GM19455 (cell line): ENCODE data around the gene DNAJC17.

Source experiments
- ATAC-seq: cut with Tn5 transposase; IDR thresholded peaks from one replicate; pipeline ENCODE4 v1.9.1; 2021; ENCODE audit not compliant: unreplicated experiment

DNAJC17 gene

DNA sequence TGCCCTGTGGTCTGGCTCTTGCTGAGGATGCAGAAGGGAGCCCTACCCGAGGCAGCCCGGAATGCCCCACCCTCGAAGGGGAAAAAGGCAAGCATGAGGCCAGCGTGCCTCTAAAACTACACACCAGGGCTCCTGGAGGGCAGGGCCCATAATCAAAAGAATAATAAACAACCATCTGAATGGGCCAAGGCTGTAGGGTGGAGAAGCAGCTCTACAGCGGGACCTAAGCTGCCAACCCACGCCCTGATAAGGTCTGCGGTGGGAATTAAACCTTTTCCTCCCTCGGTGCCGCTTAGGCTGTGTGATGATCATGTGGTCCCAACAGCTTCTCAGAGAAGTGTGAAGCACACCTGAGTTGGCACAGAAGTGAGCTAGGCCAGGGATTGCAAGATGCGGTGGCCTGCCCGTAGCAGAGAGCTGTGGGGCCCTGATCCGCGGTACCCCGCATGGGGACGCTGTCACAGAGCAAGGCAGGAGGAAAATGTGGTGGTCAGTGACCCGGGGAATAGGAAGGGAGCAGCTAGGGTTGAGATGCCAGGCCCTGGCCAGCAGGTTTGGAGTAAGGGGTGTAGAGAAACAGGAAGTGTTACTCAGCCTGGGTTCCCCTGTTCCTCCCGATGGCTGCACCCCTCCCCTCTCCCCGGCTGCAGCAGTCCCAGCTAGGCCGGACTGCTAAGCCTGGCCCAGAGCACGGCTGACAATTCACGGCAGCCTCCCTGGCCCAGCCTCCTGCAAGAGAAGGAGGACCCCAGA, 38.6 kb downstream of the DNAJC17 start:
- ATAC-seq = no peak

- ATAC-seq = no peak
These were observed 39.3 kb downstream of the DNAJC17 start for GRCh38 chr15:40767838-40768500.

GRCh38 chr15:40766906-40767837, 40.1 kb downstream of the DNAJC17 start:
- no peak for ATAC-seq

DNA sequence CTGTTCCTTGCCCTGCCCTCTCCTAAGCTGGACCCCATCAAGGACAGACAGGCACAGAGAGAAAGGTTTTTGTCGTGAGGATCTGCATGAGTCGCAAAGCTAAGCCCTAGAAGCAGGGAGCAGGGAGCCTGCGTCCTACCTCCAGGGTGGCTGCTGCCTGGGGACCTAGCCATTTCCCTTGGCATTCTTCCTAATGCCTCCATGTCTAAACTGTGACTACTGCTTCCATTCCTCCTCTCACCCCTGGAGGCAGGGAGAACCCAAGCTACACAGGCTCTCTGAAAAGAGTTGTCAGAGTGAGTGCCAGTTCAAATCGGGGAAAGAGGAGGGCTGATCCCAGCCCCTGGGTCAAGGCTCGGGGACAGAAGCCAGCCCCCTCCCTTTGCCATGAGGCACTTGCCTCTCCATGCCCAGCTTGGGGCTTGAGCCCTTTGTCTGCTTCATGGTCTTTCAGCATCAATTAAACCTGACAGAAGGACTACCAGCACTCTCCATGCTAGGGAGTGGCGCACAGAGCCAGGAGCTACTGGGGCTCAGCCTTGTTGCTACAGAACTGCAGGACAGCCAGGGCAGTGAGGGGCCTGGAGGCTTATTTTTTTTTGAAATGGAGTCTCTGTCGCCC, 41.0 kb downstream of the DNAJC17 start:
- ATAC-seq = no peak

- no peak for ATAC-seq
These were observed 42.6 kb downstream of the DNAJC17 start for GRCh38 chr15:40764629-40765103.

DNA sequence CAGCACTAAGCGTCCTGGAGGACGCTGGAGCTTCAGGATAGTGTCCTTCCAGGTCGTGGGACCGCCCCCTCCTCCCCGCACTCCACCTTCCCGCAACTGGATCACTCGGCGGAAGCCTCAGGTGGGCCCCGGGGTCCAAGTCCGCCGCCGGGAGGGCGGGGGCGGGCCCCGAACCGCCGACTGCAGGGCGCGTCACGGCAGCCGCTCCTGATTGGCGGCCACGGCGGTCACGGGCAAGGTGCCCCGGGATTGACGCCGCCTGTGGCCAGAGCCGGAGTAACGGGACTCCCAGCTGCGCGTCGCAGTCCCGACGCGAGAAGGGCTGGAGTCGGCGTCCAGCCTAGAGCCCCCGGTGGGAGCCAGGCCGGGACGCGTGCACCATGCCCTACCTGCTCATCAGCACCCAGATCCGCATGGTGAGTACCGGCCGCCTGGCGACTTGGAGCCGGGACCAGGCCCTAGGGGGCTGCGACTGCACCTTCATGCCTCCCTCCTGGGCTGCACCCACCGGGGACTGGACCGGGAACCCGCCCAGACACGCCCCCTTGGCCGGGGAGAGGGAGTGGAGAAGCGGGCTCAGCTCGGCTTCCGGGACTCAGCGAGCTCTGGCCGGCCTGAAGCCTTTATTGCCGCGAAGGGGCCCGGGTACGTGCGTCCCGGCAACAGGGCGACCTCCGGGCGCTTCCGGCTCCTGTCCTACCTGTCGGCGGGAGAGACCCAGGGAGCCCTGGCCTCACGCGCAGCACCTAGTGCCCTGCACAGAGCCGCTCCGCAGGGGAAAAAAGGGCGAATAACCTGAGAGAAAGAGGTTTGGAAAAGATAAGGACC, 43.3 kb downstream of the DNAJC17 start, which contains the start of gene GCHFR:
GCHFR (plus strand) TSS at position 268 of the 828 bp plus-strand sequence; CDS start at position 381, 113 bp downstream.
- peak; percentile 63 for ATAC-seq

DNA sequence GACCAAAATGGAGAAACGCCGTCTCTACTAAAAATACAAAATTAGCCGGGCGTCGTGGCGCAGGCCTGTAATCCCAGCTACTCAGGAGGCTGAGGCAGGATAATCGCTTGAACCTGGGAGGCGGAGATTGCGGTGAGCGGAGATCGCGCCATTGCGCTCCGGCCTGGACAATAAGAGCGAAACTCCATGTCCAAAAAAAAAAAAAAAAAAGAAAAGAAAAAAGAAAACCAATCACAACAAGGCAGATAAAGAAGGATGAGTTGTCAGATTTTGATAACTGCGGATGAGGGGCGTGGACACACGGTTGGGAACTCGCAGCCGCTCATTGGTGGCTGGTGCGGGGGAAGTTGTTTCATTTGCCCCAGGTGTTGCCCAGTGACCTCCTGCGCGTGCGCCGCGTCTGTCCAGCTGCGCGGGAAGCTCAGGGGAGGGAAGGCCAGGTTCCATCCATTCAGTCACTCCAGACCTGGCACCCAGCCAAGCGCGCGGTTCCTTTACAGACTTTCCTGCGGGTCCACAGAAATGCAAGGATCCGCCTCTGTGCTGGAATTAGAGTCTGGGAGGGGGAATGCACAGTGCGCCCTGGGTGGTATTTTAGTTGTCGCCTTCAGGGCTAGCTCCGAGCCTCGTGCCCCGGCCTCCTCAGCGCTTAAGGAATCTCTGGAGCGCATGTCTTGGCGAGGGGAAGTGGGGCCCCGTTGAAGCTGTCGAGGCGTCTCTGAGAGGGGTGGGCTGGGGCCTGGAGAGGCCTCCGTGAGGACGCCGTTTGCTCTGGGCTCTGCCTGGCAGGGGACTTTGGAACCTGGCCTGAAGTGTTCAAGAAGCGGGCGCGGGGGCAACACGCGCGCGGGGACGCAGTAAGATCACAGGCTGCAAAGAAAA, 44.1 kb downstream of the DNAJC17 start:
- ATAC-seq = peak; percentile 6

GRCh38 chr15:40759961-40760360, 47.3 kb downstream of the DNAJC17 start:
- no peak for ATAC-seq

GRCh38 chr15:40756938-40757337, 50.3 kb downstream of the DNAJC17 start:
- ATAC-seq = no peak

DNA sequence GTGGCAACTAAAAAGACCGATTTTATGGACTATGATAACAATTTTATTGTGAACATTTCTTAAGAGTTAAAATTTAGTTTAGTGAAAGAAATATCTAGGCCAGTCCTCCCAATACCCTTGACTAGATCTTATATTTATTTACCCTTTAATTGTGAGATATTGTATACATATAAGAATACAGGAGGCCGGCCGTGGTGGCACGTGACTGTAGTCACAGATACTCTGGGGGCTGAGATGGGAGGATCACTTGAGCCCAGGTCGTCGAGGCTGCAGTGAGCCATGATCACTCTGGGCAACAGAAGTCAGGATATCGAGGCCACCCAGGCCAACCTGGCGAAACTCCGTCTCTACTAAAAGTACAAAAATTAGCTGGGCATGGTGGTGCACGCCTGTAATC, 51.5 kb downstream of the DNAJC17 start:
- ATAC-seq = no peak

DNA sequence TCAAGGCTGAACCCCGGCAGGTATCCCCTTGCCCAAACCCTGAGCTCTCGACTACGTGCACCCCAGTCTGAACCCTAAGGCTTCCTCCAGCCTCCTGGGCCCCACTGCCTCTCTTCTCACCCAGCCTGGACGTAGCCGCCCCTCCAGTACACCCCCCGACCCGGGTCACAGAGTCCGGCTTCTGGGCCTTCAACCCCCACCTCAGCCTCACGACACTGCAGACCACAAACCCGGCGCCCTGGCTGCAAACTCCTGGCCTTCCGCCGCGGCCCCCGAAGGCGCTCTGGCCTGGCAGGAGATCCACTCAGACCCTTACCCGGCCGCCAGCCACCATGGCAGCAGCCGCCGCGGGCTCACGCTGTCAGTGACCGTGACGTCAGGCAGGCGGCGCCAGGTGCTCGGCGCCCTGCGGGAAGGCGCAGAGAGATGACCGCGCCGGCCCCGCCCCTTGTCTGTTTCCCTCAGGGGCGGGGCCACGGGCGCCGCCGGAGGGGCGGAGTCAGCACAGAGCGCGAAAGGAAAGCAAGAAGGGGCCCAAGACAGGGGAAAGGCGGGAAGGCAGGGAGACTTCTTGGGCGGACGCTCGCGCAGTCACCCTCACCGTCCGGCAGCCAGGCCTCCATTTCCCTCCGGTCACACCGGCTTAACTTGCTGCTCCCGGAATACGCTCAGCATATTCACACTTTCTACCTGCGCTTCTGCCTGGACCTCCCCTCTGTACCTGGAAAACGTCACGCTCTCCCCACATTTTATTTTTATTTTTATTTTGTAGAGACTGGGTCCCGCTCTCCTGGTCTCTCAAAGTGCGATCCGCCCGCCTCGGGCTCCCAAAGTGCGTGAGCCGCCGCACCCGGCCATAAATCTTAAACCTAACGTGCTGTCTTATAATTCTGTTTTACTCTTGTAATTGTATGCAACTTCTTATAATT, 52.1 kb downstream of the DNAJC17 start, which contains the start of gene RMDN3:
RMDN3 (minus strand) TSS at position 372 of the 929 bp plus-strand sequence. CDS start 471 bp downstream, outside the sequence.
- ATAC-seq = peak; percentile 78

DNA sequence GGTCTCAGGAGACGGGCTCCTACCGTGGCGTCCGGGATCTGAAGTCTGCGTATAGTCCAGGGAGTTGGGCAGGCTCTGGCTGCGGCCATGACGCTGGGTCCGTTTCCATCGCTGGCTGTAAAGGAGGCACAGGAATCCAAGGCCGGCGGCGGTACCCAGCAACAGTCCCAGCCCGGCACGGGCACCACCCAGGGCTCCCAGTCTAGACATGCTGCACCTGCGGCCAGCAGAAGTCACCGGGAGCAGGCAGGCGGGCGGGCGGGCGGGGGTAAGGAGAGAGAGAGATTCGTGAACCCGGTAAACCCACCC, 52.7 kb downstream of the DNAJC17 start:
- ATAC-seq = peak; percentile 4

DNA sequence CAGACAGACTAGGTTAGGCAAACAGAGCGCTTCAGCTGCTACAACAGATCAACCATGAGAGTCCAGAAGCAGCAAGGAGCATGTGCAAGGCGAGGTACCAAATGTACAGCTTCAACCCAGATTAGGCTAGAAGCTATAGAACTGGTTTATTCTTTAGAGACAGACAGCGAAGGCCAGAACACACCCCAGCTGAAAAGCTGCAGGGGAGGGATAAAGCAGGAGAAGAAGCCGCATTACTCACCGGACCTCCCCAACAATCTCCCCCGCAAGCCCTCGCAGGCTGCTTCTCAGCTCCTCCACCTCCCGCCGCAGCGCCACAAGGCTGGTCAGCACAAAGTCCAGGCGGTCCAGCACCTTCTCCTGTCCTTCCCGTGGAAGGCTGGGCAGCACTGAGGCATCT, 55.5 kb downstream of the DNAJC17 start:
- ATAC-seq = no peak

DNA sequence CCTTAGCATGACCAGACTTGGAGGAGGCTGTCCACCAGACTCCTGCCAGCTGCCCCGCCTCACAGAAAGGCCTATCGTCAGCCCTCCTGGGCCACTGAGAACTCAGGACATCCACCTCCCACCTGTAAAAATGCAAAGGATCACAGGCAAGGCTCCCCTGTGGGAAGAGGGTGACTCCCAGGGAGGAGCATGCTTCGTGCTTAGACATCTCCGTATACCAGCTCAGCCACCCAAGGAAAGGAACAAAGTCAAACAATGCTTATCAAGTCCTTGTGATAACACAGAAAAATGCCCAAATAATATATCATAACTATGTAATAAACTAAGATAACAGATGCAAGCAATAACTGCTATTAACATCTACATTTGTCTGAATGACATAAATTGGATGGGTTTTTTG, 56.4 kb downstream of the DNAJC17 start:
- ATAC-seq = no peak

DNA sequence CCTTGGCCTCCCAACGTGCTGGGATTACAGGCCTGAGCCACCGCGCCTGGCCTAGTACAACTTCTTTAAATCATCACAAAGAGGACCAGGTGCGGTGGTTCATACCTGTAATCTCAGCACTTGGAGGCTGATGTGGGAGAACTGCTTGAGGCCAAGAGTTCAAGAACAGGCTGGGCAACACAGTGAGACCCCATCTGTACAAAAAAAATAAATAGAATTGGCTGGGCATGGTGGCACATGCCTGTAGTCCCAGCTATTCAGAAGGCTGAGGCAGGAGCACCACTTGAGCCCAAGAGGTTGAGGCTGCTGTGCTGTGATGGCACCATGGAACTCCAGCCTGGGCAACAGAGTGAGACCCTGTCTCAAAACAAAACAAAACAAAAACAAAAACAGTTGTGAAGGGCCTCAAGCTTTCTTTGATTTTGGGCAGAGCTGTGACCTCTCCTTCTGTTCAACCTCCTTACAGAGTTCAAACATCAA, 58.1 kb downstream of the DNAJC17 start:
- ATAC-seq = no peak

GRCh38 chr15:40747685-40748631, 59.3 kb downstream of the DNAJC17 start:
- no peak for ATAC-seq
